HG03575 (cell line): ENCODE measurements around the gene RHOXF2B.
A peak's percentile ranks its signal among the peaks of the same experiment; 100 is the strongest.
"Not testable (repeated sequence)": the region's sequence is repeated elsewhere in the genome, so short reads cannot be mapped to it uniquely, and the experiment has no call there.

Source experiments
- ATAC-seq: cut with Tn5 transposase; IDR thresholded peaks from one replicate; pipeline ENCODE4 v1.9.1; 2021; ENCODE audit not compliant: unreplicated experiment, insufficient number of reproducible peaks, low FRiP score; ENCODE audit errors: extremely low read depth

RHOXF2B gene

DNA sequence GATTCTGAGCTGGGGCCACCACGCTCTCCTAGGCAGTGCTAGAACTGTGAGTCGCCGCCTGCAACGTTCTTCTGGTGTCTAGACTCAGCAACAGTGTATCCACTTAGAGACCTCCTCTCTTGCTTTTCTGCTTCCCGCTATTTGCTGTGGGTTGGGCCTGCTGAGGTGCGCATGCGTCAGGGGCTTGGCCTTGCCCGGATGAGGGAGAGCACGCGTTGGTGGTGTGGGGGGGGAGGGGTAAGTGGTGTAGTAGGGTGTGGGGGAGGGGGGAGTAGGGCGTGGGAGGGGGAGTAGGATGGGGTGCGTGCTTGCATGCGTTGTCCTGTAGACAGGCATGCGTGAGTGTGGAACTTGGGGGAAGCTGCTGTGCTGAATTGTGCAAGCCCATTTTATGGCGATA lies at the start of gene RHOXF2B:
Gene RHOXF2B, minus strand, starts transcription at position 101 of the 400 bp plus-strand sequence. CDS start 138 bp downstream, outside the sequence.
- ATAC-seq: not testable (repeated sequence)

DNA sequence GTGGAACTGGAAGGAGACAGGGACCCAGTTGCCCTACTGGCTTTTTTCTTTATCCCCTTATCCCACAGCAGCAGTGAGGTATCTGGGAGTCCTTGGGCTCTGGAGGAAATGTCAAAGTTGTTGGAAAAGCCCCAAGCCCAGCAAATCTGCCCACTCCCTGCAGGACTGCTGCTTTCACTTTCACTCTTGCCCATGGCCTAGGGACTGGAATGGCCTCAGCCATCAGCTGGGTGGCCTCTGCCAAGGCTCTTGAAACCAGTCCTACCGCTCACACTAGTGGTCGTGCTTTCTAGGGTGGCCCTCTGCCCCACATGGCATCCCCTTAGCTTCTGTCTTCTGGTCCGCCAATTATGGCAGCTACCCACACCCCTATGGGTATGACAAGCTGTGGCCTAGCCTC lies 48.0 kb upstream of the RHOXF2B start:
- ATAC-seq: no peak

DNA sequence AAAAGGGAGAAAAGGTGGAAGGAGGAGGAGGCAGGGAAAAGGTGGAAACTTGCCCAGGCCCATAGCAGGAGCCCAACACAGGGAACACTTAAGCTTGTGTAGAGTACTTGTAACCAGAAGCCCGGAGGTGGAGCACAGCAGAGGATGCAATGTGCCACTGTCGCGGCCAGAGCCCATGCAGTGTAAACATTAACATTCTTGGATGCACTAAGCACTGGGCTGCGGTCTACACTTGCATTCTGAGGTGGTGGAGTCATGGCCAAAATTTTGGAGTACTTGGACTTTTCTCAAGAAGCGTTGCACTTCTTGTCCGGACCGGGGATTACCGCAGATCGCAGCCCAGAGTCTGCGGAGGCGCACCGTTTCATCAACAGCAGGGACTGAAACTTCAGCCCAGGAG lies 42.7 kb upstream of the RHOXF2B start:
- ATAC-seq: no peak

DNA sequence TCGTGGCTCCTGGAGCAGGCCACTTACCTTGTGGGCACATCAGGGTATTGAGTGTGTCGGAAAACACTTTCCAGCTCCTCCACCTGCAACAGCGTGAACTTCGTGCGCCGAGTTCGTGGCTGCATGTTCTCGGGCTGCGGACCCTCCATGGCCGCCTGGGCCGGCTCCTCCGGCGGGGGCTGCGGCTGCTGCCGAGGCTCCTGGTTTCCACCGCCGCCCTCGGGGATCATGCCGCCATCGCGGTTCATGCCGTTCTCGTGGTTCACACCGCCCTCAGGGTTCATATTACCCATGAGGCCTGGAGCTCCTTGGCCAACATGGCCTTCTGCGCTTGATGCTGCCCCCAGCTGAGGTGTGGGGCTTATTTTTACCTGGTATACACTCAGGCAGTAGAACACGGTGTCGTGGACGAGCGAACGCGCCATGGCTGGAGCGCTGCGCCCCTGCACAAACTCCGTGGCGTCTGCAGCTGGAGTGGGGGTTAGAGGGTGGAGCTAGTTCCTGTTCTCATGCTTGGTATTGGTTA lies 38.0 kb upstream of the RHOXF2B start, which contains the start of gene RHOXF1:
Gene RHOXF1, minus strand, starts transcription at position 476 of the 526 bp plus-strand sequence. Its CDS starts 51 bp downstream, at position 425.
- no peak for ATAC-seq

DNA sequence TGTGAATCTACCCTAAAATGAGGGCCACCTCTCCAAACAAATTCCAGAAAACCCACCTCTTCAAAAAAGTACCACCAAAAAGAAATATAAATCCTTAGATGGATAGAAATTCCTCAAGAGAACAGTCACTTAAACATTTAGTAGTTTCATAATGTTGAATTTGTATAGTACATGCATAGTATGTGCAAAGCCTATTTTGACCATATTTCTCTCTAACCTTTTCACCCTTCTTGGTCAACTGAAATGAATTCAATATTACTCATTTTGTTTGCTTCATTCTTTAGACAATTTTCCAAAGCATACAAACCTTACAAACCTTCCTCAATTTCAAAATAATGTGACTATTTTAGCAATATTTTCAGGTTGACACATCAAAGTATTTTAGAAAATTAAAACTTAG lies 34.1 kb upstream of the RHOXF2B start:
- ATAC-seq: no peak

DNA sequence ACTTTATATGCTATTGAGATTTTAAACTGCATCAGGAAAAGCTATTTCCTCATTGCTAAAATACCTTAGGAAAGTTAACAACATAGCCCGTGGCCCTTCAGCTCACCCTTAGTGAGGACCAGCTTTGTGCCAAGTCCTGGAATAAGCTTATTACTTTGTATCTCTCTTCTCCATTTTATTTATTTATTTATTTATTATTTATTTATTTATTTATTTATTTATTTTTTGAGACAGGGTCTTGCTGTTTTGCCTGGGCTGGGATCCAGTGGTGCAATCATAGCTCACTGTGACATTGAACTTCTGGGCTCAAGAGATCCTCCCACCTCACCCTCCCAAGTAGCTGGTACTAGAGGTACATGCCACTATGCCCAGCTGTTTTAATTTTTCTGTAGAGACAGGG lies 31.9 kb upstream of the RHOXF2B start:
- ATAC-seq: no peak

DNA sequence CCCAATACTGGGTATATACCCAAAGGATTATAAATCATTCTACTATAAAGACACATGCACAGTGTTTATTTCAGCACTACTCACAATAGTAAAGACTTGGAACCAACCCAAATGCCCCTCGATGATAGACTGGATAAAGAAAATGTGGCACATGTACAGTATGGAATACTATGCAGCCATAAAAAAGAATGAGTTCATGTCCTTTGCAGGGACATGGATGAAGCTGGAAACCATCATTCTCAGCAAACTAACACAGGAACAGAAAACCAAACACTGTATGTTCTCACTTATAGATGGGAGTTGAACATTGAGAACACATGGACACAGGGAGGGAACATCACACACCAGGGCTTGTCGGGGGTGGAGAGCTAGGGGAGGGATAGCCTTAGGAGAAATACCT lies 27.2 kb upstream of the RHOXF2B start:
- not testable (repeated sequence) for ATAC-seq

DNA sequence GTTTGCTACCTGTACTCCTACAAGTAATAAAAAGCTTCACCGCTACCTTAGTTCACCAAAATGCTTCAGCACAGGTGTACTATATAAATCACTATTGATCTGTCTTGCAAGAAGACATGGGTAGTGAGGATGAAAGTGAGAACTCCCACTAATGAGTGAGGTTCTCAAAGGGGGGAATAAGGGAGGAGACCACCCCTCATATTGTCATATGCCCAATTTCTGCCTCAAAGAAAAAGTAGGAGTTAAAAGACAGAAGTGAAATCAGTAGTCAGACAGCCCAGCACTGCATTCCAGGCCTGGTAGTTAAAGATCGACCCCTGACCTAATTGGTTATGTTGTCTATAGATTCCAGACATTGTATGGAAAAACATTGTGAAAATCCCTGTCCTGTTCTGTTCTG lies 23.6 kb upstream of the RHOXF2B start:
- not testable (repeated sequence) for ATAC-seq

DNA sequence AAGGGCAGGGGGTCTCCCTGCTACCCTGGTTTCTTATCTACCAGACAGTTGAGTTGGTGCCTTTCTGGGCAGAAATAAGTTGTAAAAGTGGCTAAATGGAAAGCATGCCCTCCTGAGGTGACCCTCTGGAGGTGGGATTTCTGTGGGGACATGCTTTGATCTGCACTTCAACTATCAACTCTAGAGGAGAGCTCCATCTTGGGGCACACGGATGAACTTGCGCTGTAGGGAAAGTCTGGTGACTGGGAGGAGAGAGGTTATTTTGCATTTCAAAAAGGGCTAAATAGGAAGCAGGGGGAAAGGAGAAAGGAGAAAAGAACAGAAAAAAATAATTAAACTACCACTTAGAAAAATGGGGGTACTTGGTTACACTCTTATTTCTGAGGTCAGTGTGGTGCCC lies 12.7 kb upstream of the RHOXF2B start:
- no peak for ATAC-seq

DNA sequence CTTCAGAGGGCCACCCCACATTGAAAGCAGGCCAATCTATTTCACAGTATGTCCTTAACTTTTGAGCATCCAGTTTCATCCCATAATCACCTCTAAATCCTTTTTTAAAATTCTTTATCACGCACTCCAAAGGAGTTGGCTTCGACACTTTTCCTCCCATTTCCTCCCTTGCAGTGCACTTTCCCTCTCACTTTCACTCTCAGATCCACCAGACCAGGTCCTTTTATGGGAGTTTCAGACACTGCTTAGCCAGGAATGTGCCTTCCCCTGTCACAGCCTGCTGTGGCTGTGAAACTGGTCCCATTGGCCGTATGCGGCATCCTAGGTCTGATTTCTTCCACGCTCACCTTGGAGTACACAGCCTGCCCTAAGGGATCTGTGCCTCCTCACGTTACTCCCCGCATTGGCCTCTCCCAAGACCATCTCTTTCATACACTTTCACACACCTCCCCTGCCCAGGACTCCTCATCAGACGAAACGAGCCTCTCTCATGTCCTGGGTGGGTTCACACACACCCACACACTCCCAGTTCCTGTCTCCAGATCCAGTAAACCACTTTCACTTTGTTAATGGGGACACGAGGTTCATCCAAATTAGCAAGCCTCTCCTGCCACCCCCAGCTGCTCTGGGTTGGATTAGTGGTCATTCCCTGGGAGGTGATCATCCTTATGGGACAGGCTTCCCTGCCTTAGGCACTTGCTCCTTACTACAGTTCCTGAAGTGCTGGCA lies 10.0 kb upstream of the RHOXF2B start:
- no peak for ATAC-seq

DNA sequence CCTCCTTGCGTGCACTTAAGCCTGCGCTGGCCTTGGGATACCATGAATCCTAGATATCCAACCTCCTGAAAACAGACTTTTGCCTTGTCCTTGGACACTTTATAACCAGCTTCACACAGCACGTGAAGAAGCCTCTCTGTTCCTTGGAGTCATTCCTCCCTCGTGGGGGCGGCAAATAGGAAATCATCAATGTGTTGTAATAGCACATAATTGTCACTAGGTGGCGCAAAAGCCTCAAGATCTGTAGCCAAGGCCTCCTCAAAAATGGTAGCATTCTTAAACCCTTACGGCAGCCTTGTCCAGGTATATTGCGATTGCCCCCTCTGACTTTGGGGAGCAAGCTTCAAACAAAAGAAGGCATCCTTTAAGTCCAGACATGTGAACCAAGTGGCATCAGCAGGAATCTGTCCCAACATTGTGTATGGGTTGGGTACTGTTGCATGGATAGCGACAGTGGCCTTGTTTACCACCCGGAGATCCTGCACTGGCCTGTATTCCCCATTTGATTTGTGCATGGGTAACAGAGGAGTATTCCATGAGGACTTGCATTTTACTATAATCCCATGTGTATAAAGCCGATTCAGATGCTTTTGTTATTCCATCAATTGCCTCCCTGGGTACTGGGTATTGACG lies 8.2 kb upstream of the RHOXF2B start:
- ATAC-seq: not testable (repeated sequence)

DNA sequence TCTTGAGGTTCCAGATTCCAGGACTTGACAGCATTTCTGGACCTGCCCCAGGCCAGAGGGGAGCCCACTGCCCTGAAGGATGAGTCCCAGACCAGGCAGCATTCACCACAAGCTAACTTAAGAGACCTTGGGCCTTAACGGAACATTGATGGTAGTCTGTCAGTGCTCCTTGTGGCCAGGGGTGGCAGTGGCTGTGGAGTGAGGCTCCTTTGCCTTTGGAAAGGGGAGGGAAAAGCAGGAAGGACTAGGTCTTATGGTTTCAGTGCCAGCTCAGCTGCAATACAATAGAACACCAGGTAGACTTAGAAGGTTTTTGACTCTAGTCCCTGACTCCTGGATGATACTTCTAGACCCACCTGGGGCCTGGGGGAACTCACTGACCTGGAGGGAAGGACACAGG lies 11.3 kb downstream of the RHOXF2B start:
- ATAC-seq: not testable (repeated sequence)

DNA sequence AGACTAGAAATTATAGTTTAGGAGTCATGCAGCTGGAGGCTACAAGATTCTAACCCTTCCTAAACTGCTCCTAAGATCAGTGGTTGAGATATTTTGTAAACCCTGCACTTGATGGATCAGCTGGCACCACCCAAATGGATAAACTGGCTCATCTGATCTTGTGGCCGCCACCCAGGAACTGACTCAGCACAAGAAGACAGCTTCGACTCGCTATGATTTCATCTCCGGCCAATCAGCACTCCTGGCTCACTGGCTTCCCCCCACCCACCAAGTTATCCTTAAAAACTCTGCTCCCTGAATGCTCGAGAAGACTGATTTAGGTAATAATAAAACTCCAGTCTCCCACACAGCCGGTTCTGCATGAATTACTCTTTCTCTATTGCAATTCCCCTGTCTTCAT lies 34.8 kb downstream of the RHOXF2B start:
- not testable (repeated sequence) for ATAC-seq

DNA sequence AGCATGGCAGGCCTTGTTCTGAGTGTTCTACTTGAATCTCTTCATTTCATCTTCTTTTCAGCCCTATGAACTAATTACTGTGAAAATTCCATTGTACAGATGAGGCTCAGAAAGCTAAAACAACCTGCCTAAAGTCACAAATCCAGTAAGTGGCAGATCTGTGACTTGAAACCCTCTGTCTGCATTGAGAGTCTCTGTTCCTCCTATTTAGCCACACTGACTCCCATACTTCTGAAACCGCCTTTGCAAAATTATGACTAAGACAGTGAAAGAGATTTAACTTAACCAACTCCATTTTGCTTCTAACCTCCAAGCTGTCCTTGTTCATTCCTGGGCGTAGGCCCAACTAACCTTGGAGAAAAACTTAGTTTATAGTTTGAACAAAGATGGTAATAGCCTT lies 35.2 kb downstream of the RHOXF2B start:
- ATAC-seq: peak; percentile 67

DNA sequence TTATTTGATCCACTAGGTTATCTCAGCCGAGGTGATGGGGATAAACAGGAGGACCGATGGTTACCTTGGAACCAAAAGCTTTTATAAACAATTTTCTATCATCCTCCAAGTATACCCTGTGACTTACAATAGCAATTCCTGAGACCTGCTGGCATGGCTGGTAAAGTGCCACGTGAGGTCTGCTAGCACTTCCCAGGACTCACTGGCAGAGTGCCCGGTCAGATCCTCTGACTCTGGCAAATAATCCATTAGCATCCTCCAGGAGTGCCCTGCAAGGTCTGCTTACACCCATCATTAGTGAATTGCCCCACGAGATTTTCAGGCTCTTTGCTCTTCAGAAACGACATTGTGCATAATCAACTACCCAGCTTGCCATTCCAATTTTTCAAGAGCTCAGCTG lies 37.3 kb downstream of the RHOXF2B start:
- ATAC-seq: not testable (repeated sequence)

DNA sequence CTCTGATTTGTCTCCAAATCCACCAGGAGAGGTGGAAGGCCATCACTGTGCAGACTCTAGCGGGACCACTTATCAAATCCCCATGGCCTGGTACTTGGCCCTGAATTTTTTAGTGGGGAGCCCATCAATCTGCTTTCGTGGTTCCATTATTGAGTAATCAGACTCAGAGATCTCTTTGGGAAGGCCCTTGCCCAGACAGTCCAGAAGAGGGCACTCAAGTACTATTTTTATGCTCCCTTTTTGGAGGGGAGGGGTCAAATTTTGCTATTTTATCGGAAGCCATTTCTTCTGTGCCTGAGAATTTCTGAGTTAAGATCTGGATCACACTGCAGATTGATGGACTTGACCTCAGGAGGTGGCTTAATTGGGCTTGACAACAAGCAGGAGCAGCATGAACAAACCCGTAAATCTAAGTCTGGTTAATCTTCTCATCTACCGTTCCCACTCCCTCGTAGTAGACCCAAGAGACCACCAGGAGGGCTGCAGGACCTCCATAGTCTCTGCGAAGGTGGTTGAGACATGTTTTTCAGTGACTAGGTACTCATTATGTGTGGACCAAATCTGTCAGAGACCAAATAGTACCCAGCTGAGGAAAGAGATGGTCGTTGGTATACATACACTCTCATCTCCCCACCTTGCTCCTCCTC lies 38.3 kb downstream of the RHOXF2B start:
- ATAC-seq: not testable (repeated sequence)

DNA sequence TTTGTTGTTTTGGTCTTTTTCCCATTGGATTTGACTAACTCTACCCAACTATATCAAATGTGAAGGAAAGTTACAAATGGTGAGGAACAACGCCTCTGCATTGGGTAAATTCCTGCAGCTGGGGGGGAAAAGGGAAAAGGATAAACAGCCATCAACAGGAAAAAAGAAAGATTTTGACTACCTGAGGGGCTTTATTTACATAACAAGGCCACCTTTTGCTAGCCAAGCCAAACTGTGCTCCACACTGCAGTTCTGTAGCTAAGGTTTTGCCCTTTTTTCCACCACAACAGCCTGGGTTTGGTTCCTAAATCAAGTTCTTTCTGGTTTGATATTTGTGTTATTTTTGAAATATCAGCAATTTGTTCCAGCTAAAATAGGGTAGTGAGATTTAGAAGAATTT lies 40.8 kb downstream of the RHOXF2B start:
- no peak for ATAC-seq

DNA sequence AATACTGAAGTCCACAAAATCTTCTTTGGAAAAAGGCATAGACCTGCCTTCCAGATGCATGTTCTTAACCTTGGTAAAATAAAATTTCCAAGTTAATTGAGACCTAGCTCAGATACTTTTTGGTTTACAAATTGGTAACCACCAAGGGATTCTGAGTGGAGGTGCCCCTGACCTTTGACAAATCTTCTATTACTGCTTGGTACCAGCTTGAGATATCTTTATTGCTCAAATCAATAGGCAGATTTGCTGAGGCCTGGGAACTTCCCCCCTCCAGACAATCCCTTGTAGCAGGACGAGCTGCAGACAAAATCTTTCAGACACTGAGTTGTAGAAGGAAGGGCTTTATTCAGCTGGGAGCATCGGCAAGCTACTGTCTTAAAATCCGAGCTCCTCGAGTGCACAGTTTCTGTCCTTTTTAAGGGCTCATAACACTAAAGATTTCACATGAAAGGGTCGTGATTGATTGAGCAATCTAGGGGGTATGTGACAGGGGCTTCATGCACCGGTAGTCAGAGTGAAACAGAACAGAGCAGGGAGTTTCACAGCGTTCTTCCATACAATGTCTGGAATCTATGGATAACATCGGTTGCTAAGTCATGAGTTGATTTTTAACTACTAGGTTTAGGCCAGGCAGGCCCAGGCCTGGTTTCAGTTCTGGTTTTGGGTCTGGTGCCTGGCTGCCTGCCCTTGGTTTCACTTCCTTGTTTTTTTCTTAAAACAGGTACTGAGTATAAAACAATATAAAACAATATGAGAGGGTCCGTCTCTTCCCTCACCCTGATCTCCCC lies 41.8 kb downstream of the RHOXF2B start:
- not testable (repeated sequence) for ATAC-seq

DNA sequence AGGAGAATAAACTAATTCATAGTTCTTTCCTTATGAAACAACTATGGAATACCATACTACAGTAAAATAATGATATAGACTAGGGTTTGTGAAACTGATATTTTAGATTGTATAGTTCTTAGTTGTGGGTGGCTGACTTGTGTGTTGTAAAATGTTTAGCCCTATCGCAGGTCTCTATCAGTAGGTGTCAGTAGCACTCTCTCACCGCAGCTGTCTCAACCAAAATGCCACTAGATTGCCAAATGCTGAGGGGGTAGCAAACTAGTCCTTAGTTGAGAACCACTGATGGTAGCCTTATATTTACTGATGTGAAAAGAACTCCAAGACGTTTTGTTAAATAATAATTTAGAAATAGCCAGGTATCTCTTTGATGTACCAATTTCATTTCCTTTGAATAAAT lies 48.1 kb downstream of the RHOXF2B start:
- ATAC-seq: no peak
